Peyer's patch (tissue), 4 donors: ENCODE results near the gene GOSR2.

Experiments used
- CTCF ChIP-seq, 6 experiments: fragments of 450-650 bp in 4 of 6; fragments of 200-600 bp in 2 of 6; sonication (generic) in 1 of 6; IDR thresholded peaks; one replicate each; pipeline ENCODE4 v1.5.1; 2017 to 2019; ENCODE audit warnings: antibody characterized with exemption in 6 of 6, mild to moderate bottlenecking in 3 of 6, moderate library complexity in 1 of 6
- POLR2A ChIP-seq, 2 donors: fragments of 450-650 bp; IDR thresholded peaks; one replicate each; pipeline ENCODE4 v1.5.1; 2017; ENCODE audit warnings: antibody characterized with exemption in 2 of 2, mild to moderate bottlenecking in 2 of 2, moderate library complexity in 2 of 2

- TF ChIP-seq CTCF (IDR thresholded peaks at IDR 0.05) (no peak), POLR2A (IDR thresholded peaks at IDR 0.05) (no peak)
Observed at GRCh38 chr17:46944931-46945330, 22.0 kb downstream of the GOSR2 start.
